GM21390 (cell line): ENCODE data around the gene GSAP.
"Not testable (repeated sequence)": the region's sequence is repeated elsewhere in the genome, so short reads cannot be mapped to it uniquely, and the experiment has no call there.

Source experiments
- ATAC-seq: cut with Tn5 transposase; IDR thresholded peaks from one replicate; pipeline ENCODE4 v1.9.1; 2021; ENCODE audit not compliant: unreplicated experiment

Gene GSAP

GRCh38 chr7:77289387-77289786 lies 126.8 kb downstream of the GSAP start:
- ATAC-seq = no peak

DNA sequence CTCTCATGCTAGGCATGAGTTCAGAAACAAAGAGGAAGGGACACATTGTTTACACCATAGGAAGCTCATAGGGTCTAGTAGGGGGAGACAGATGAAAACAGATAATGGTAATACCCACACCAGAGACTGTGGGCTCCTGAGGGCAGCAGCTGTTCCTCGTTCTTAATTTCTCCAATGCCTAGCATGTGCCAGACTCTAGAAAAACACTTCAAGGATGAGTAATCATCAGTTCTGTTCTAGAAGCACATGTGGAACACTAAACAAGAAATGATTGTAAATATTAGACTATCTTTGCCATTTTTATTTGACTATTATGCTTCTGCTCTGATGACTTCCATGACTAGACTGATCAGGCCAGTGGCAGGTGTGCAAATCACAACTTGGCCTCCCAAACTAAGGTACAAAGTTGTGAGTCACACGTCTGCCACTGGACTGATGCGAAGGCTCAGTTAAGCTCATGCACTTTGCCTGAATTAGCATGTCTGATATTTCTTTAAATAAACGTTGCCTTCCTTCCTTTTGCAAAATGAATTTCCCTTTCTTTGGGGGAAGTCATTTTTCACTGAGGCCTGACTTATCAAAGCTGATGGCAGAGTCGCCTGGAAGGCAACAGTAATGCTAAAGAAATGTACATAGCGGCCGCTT lies 127.4 kb downstream of the GSAP start:
- ATAC-seq = no peak

DNA sequence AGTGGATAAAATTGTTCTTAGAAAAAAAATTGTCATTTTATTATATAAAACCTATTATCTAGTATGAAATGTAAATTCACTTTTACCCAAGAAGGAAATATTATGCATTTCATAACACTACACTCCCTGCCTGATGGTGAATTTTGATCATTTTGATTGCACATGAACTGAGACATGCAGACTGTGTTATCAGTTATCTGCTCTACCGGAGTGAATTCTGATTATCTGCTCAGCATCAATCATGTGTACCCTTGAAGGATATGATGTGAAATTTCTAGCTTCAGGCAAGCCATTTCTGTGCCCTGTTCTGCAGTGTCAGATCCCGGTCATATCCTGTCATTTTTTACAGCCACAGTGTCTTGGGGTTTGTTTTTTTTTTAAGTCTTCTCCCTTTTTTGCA lies 131.5 kb downstream of the GSAP start:
- ATAC-seq = no peak

DNA sequence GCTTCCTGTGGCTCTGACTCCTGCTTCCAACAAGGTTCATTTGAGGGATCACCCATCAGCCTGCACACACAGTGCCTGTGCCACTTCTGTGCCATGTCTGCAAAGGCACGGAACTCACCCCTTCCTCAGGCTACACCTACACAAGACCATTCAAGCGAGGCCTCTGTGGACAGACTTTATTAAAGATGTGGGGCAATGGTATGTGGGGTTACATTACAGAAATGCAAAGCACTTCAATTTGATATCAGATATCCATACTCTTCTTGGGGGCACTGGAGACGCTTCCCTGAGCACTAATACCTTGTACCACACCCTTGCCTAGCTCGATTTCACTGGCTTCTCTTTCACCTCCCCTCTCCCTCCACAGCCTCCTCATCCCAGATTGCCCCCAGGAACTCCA lies 132.1 kb downstream of the GSAP start:
- ATAC-seq = no peak

DNA sequence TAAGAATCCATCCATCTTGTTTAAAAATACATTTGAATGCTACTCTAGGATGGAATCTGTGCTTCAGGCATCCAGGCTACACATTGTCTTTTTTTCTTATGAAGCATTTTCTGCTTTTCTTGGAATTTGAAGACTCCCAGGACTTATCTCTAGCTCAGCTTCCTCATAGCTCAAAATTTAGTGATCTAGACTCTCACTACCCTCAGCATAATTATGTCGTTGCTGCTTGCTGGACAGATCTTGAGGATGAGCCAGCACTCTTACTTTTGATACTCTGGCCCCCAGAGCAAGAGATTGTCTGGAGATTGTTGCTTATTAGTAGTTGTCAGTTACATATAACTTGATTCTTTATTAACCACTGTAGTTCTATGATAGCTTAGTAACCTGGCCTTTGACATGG lies 133.3 kb downstream of the GSAP start:
- no peak for ATAC-seq

GRCh38 chr7:77281780-77282478 lies 134.2 kb downstream of the GSAP start:
- ATAC-seq = no peak

- no peak for ATAC-seq
Measured at GRCh38 chr7:77276120-77276519, 140.0 kb downstream of the GSAP start.

DNA sequence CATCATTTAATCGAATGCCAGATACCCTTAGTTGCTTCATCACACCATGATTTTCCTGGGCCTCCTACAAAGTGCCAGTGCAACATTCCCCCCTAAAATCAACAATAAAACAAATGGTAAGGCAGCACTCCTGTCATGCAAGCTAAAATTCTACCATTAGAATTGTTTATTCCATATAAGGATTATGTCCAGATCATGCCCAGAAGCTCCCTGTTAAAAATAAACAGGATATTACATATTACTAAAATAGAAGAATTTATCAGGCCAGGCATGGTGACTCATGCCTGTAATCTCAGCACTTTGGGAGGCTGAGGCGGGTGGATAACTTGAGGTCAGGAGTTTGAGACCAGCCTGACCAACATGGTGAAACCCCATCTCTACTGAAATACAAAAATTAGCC lies 140.5 kb downstream of the GSAP start:
- ATAC-seq = not testable (repeated sequence)

DNA sequence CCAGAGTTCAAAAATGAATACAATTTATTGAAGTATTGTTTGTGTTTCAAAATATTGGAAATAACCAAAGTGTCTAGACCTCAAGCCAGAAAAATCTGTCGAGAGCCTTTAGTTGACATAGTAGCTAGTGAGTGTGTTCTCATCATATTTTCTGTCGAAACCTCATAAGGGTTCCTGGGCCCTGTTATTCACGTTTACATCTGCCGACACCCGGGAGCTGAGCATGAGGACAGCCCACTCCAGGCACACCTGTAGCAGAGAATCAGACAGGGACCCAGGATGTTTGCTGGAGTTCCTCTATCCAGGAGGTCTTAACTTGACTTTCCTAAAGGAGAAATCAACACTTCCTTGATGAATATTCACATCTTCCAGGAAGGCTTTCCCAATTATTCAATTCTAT lies 144.4 kb downstream of the GSAP start:
- no peak for ATAC-seq

- no peak for ATAC-seq
Measured at GRCh38 chr7:77270094-77270480, 146.1 kb downstream of the GSAP start.

DNA sequence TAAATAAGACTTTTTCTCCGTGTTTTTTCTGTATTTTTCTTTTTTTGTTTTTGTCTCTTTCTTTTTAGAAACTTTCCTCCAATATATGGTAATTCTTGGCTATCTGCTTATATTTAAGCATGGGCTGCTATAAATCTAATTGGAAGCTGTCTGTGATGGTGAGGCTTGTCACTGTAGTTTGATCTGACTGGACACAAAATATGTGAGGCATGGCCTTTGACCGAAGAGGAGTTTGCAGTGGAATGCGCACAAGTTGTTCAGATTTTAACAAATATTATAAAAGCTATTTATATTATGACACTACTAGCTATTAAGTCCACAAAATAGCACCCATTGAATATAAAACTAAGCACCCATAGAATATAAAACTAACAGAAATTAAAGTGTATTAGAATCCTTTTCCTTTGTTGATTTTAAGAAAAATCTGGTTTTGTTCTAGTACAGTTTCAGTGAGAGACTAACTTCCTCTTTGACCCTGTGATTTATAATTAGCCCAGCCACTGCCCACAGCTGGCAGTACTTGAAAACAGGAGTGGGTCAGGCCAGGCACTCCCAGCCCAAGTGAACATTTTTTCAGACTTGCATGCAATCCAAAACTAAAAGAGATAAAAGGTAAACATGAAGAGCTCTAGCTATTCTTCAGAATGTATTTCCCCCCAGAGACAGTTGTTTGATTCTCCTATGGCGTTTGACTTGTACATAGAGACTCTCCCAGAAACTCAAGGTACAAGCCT lies 146.6 kb downstream of the GSAP start:
- ATAC-seq = peak; percentile 78

- peak; percentile 86 for ATAC-seq
Measured at GRCh38 chr7:77266291-77266794, 149.8 kb downstream of the GSAP start.

- ATAC-seq = no peak
Measured at GRCh38 chr7:77265666-77266065, 150.5 kb downstream of the GSAP start.

DNA sequence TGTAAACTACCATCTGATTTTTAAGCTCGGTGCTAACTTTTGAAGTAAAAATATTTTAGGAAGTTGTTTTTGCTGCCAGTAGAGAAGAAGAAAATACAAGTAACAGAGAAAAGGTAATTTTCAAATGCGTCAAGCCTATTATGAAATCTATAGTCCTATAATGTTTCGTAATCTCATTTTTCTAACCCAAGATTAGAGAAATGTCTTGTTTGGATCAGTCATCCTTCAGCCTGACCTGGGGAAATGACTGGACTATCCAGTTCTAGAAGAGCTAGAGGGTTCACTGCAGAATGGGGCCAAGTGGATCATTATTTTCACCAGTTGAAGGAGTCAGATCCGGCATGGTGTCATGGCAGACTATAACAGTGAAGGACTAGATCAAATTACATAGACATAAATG lies 153.8 kb downstream of the GSAP start:
- no peak for ATAC-seq
